HG03460 (cell line): ENCODE results near the gene AIMP1.
"Not testable (repeated sequence)": the region's sequence is repeated elsewhere in the genome, so short reads cannot be mapped to it uniquely, and the experiment has no call there.

Experiments
- ATAC-seq: cut with Tn5 transposase; IDR thresholded peaks from one replicate; pipeline ENCODE4 v1.9.1; 2021; ENCODE audit not compliant: unreplicated experiment

AIMP1 gene

DNA sequence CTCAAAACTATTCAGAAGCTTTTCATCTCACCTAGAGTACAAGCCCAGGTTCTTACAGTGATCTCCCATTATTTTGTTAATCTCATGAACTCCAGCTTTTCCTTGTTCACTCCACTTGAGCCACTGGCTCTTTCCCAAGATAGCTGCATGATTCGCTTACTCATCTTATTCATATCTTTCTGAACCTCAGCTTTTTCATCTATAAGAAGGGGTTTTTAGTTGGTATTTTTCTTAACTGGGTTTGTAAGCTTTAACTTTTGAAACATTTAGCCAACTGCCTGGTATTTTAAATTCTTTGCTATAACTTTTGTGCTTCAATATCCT is 28.3 kb downstream of the AIMP1 start:
- no peak for ATAC-seq

- no peak for ATAC-seq
These were observed 30.8 kb downstream of the AIMP1 start for GRCh38 chr4:106347167-106347566.

- ATAC-seq: no peak
These were observed 34.7 kb downstream of the AIMP1 start for GRCh38 chr4:106351016-106351415.

- no peak for ATAC-seq
These were observed 37.4 kb downstream of the AIMP1 start for GRCh38 chr4:106353786-106354185.

DNA sequence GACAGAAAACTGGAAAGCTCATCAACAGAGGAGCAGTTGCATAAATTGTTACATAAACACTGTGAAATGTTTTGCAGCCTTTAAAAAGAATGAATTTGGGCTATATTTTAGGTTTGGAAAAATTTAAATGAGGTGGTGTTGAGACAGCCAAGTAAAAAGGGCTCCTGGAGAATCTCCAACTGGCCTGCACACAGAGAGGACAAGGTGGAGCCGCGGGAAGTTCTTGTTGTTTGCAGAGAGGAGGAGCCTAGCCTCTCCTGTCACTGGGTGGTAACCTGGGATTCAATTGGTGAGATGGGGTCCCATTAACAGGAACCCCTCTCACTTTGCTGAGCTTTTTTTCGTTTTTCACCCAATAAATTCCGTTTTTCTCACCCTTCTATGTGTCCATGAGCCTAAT is 38.8 kb downstream of the AIMP1 start:
- no peak for ATAC-seq

GRCh38 chr4:106358899-106359298 is 42.5 kb downstream of the AIMP1 start:
- ATAC-seq: no peak

DNA sequence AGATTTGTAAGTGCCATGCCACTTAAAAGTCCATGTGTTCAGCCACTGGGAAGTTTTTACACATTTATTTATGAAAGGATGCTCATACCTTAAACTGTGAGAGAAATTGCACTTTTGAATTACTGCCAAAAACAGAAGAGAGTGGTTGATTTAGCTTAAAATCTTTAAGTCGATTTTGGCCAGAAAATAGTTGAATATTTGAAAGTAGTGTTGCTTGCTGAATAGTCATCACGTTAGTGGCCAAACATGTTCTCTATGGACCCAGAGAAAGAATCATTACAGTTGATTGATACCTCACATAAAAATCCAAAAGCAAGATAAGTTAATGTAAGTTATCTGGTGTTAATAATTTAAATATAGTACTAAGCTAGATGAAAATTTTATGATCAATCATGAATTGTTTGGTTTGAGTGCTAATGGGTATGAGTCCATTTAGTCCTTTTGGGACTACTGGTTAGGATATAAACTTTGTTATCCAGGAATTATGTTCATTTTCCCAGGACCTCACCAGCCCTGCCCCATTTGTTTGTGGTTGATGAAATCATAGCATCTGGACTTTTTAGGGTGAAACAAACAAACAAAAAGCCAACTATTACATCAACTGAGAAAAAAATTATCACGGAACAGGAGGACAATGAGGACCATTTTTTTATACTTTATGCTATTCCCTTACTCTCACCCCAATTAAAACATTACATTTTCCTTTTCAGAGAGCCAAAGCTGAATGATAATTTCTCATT is 45.9 kb downstream of the AIMP1 start:
- no peak for ATAC-seq

DNA sequence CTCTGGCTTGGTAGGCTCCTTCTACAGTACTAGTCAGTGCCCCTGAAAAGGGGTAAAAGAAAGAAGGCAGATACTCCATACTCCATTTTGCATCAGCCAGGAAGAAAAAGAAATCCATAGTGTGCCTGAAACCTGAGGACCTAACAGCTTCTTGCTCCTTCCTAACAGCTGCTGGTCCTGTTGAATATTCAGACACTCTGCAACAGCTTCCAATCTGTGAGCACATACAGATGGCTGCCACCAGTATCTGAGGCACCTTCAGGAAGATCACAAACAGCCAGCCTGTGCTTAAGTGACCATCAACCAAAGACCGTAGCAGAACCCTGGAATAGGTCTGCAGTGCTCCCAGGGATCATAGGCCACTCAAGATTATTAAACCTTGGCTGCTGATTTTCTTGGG is 47.9 kb downstream of the AIMP1 start:
- no peak for ATAC-seq

DNA sequence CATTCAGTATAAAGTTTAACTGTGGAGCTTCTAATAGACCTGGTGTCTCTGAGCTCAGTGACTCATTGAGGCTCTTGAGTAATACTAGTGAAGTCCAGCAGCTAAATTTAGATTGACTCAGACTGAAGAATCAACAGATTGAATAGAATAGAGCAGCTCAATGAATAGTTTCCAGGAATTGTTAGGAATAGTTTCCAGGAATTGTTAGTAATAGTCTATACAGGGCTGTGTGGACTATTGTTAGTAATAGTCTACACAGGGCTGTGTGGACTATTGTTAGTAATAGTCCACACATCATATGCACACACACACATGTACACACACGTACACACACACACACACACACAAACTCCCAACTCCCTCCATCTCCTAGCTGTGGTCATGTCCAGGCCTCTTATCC is 49.3 kb downstream of the AIMP1 start:
- no peak for ATAC-seq

GRCh38 chr4:106366026-106366425 is 49.7 kb downstream of the AIMP1 start:
- ATAC-seq: no peak

GRCh38 chr4:106367072-106367471 is 50.7 kb downstream of the AIMP1 start:
- no peak for ATAC-seq

GRCh38 chr4:106368678-106369077 is 52.3 kb downstream of the AIMP1 start, which contains the start of gene GIMD1:
GIMD1 (minus strand) TSS chr4:106368778; CDS start chr4:106367435, 1,343 bp downstream.
- ATAC-seq: no peak

DNA sequence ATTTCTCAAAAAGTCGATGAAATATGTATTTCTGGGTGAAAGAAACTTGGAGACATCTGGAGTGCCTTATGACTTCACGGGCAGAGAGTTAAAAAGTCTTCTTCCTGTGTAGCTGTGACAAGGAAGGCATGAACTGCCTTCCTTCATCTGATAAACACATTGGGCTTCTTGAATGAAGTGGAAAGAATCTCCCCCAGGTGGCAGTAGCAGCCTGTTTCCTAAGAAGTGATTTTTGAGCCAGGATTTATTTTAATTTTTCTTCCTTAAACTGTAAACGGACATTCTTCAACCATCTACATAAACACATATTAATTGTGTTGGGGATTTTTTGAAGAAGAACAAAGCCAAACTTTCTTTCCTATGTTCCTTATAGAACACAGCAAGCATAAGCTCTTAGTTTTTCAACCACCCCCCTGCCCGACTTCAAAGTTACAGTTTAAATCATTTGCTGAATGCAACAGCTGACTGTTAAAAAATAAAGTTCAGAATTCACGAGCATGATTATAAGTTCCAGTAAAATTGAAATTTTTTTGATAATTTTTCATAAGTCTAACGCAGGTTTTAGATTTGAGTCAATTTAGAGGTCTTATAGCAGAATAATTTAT is 53.2 kb downstream of the AIMP1 start:
- no peak for ATAC-seq

GRCh38 chr4:106370214-106370613 is 53.9 kb downstream of the AIMP1 start:
- no peak for ATAC-seq

- ATAC-seq: no peak
These were observed 54.8 kb downstream of the AIMP1 start for GRCh38 chr4:106371161-106371560.

DNA sequence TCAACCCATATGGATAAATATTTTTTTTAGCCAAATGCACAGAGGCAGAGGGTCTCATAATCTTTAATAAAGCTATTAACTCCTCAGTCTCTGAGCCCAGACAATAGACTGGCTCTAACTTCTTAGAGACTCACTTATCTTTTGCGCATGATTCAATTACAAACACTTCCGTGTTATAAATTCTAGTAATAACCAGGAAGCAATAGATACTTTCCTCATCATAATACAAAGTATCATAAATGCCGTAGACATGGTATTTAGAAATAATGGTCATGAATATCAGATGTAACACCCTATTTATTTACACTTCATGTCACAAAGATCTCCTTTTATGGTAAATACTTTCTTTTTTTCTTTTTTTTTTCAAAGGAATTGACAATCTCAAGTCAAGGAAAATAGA is 56.7 kb downstream of the AIMP1 start:
- no peak for ATAC-seq

- no peak for ATAC-seq
These were observed 63.8 kb downstream of the AIMP1 start for GRCh38 chr4:106380179-106380578.

DNA sequence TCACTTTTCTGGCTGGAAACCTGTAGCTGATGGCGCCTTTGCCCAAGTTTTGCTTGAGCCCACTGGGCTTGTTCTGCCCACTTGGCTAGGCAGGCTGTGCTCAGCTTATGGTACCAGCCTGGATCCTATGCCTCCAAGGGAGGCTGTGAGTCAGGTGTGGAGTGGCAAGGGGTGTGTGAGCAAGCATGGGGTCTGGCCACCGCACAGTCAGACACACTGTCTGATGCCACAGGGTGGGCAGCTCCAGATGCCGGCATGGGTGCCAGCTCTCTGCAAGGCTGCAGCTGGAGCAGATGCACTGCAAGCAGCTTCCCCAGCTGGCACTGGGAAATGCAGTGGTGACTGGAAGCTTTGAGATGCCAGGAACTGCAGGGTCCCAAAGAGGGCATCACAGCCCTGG is 68.5 kb downstream of the AIMP1 start:
- no peak for ATAC-seq

DNA sequence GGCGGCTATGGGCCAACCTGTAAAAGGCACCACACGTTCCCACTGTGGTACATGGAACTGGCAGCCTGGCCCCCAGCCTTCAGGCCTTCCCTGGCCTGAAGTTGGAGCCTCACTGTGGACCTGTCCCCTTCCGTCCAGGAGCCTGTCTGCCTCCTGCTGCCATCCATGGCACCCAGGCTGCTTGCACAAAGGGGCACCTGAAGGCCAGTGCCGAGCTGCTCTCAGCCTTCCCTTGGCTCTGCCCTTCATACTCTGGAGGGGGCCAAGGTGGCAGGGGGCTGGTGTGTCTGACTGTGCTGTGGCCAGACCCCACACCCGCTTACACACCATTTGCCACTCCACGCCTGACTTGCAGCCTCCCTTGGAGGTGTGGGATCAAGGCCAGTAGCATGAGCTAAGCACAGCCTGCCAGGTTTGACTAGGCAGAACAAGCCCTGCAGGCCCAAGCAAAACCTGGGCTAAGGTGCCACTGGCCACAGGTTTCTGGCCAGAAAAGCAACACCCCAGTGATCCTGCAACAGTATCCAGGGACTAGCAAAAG is 69.6 kb downstream of the AIMP1 start:
- no peak for ATAC-seq

DNA sequence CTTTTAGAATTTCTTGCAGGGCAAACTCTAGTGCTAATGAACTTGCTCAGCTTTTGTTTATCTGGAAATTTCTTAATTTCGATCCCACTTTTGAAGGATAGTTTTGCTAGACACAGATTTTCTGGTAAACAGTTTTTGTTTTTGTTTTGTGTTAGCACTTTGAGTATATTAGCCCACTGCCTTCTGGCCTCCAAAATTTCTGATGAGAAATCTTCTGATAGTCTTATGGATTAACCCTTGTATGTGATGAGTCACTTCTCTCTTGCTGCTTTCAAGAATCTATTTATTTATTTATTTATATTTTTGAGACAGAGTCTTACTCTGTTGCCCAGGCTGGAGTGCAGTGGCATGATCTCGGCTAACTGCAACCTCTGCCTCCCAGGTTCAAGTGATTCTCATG is 79.2 kb downstream of the AIMP1 start:
- no peak for ATAC-seq

DNA sequence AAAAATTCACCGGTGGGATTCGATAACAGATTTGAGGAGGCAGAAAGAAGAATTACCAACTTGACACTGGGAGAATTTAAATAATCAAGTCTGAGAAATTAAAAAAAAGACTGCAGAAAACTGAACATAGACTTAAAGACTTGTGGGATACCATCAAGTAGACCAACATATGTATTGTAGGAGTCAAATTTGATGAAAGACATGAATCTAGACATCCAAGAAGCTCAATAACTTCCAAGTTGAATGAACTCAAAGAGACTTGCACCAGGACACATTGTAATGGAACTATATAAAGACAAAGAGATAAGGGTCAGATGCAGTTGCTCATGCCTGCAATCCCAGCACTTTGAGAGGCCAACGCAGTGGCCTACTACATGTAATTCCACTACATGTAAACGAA is 82.5 kb downstream of the AIMP1 start:
- ATAC-seq: not testable (repeated sequence)
